ENCODE results near the gene SPG7.

SPG7 gene

GRCh38 chr16:89548344-89549006 is 40.3 kb downstream of the SPG7 start:
- no peak for DNase-seq

GRCh38 chr16:89549007-89549700 is 41.0 kb downstream of the SPG7 start:
- DNase-seq, result no peak

GRCh38 chr16:89550421-89551007 is 42.3 kb downstream of the SPG7 start:
- no peak for DNase-seq

GRCh38 chr16:89552329-89552728 is 44.1 kb downstream of the SPG7 start:
- no peak for DNase-seq

GRCh38 chr16:89552913-89553312 is 44.7 kb downstream of the SPG7 start:
- no peak for DNase-seq

GRCh38 chr16:89553733-89554132 is 45.5 kb downstream of the SPG7 start:
- no peak for DNase-seq

GRCh38 chr16:89554343-89554742 is 46.1 kb downstream of the SPG7 start:
- no peak for DNase-seq

- DNase-seq, result no peak
These were observed 47.1 kb downstream of the SPG7 start for GRCh38 chr16:89555265-89555664.

- DNase-seq, result no peak
These were observed 47.6 kb downstream of the SPG7 start for GRCh38 chr16:89555780-89556179.

GRCh38 chr16:89556750-89557689 is 48.8 kb downstream of the SPG7 start:
- DNase-seq, result peak; percentile 43

GRCh38 chr16:89557690-89558490 is 49.7 kb downstream of the SPG7 start:
- no peak for DNase-seq

GRCh38 chr16:89560378-89561141 is 52.4 kb downstream of the SPG7 start, which contains the start of gene RPL13:
Gene RPL13, plus strand, starts transcription at chr16:89560682. Its CDS starts 278 bp downstream, at chr16:89560960.
- peak; percentile 95 for DNase-seq

GRCh38 chr16:89561142-89561883 is 53.1 kb downstream of the SPG7 start:
- DNase-seq, result no peak

GRCh38 chr16:89561884-89562599 is 53.8 kb downstream of the SPG7 start:
- DNase-seq, result no peak

- DNase-seq, result no peak
These were observed 54.7 kb downstream of the SPG7 start for GRCh38 chr16:89562939-89563338.

GRCh38 chr16:89563639-89564392 is 55.6 kb downstream of the SPG7 start:
- DNase-seq, result no peak

- DNase-seq, result no peak
These were observed 56.5 kb downstream of the SPG7 start for GRCh38 chr16:89564476-89565255.

GRCh38 chr16:89565256-89565505 is 57.0 kb downstream of the SPG7 start:
- no peak for DNase-seq

Measured in HCEC 1CT (cell line).